H9 (cell line): ENCODE measurements around the gene EYA4. TPM values are rescaled to one million over a fixed set of nuclear protein-coding genes. Genes with fewer than 3 reads are reported as not detected.

Experiments used
- DNase-seq: peaks from one replicate; pipeline ENCODE4 v3.0.0-alpha.2; 2017
- H2AFZ ChIP-seq: one replicate; pipeline ENCODE4 v1.6.1; 2013; ENCODE audit warnings: mild to moderate bottlenecking, low read length, control low read depth, moderate library complexity
- H2AK5ac ChIP-seq: 2 replicates; pipeline ENCODE4 v1.6.1; 2013; ENCODE audit warnings: low read length, control low read depth, mixed read lengths; ENCODE audit not compliant: insufficient read length
- H2BK120ac ChIP-seq: one replicate; pipeline ENCODE4 v1.6.1; 2013; ENCODE audit warnings: low read depth, mild to moderate bottlenecking, low read length, control low read depth, inconsistent platforms; ENCODE audit not compliant: poor library complexity, severe bottlenecking
- H2BK12ac ChIP-seq: 2 replicates; pipeline ENCODE4 v1.6.1; 2013; ENCODE audit warnings: low read length, control low read depth, mixed read lengths, low read depth; ENCODE audit not compliant: insufficient read length
- H2BK15ac ChIP-seq: 2 replicates; pipeline ENCODE4 v1.6.1; 2013; ENCODE audit warnings: low read depth, low read length, control low read depth
- H2BK20ac ChIP-seq: one replicate; pipeline ENCODE4 v1.6.1; 2013; ENCODE audit warnings: low read depth, mild to moderate bottlenecking, low read length, control low read depth, inconsistent platforms; ENCODE audit not compliant: poor library complexity, severe bottlenecking
- H2BK5ac ChIP-seq: 2 replicates; pipeline ENCODE4 v1.6.1; 2013; ENCODE audit warnings: low read length, control low read depth, mixed read lengths; ENCODE audit not compliant: insufficient read length
- H3K14ac ChIP-seq: 2 replicates; pipeline ENCODE4 v1.6.1; 2013; ENCODE audit warnings: low read length, control low read depth; ENCODE audit not compliant: insufficient read depth
- H3K18ac ChIP-seq: 2 replicates; pipeline ENCODE4 v1.6.1; 2013; ENCODE audit warnings: low read depth, mild to moderate bottlenecking, mixed read lengths, low read length, control low read depth; ENCODE audit not compliant: insufficient read length
- H3K23ac ChIP-seq: 2 replicates; pipeline ENCODE4 v1.6.1; 2013; ENCODE audit warnings: low read length, control low read depth, mixed read lengths, low read depth; ENCODE audit not compliant: insufficient read length
- H3K23me2 ChIP-seq: 2 replicates; pipeline ENCODE4 v1.6.1; 2013; ENCODE audit warnings: low read depth, mild to moderate bottlenecking, mixed read lengths, low read length, control low read depth; ENCODE audit not compliant: insufficient read length, poor library complexity, severe bottlenecking
- H3K27ac ChIP-seq: 2 replicates; pipeline ENCODE4 v1.5.1; 2013; ENCODE audit warnings: low read length, control low read depth, mixed read lengths, low read depth; ENCODE audit not compliant: insufficient read length
- H3K27me3 ChIP-seq: 2 replicates; pipeline ENCODE4 v1.6.1; 2013; ENCODE audit warnings: low read length, control low read depth, inconsistent platforms; ENCODE audit not compliant: insufficient read depth
- H3K4ac ChIP-seq: 2 replicates; pipeline ENCODE4 v1.6.1; 2013; ENCODE audit warnings: low read depth, mild to moderate bottlenecking, control low read depth, inconsistent platforms, low read length, moderate library complexity
- H3K4me1 ChIP-seq: 2 replicates; pipeline ENCODE4 v1.6.1; 2013; ENCODE audit warnings: low read length, control low read depth, inconsistent platforms; ENCODE audit not compliant: insufficient read depth
- H3K4me2 ChIP-seq: 2 replicates; pipeline ENCODE4 v1.6.1; 2013; ENCODE audit warnings: low read length, control low read depth, mixed read lengths; ENCODE audit not compliant: insufficient read length, insufficient read depth
- H3K56ac ChIP-seq: 2 replicates; pipeline ENCODE4 v1.6.1; 2013; ENCODE audit warnings: low read depth, mild to moderate bottlenecking, mixed read lengths, low read length, control low read depth; ENCODE audit not compliant: insufficient read length
- H3K79me1 ChIP-seq: 2 replicates; pipeline ENCODE4 v1.6.1; 2013; ENCODE audit warnings: low read depth, mild to moderate bottlenecking, moderate library complexity, low read length, control low read depth, inconsistent platforms; ENCODE audit not compliant: insufficient read depth, poor library complexity, severe bottlenecking
- H3K79me2 ChIP-seq: 2 replicates; pipeline ENCODE4 v1.6.1; 2013; ENCODE audit warnings: low read length, control low read depth, inconsistent platforms; ENCODE audit not compliant: insufficient read depth
- H3K9ac ChIP-seq: 2 replicates; pipeline ENCODE4 v1.6.1; 2013; ENCODE audit warnings: low read length, control low read depth, mixed read lengths; ENCODE audit not compliant: insufficient read length; ENCODE audit errors: extremely low read depth
- H3K9me3 ChIP-seq: one replicate; pipeline ENCODE4 v1.6.1; 2013; ENCODE audit warnings: low read depth, low read length, inconsistent platforms; ENCODE audit not compliant: control insufficient read depth
- H3T11ph ChIP-seq: one replicate; pipeline ENCODE4 v1.6.1; 2013; ENCODE audit warnings: mild to moderate bottlenecking, low read length, control low read depth, inconsistent platforms
- H4K20me1 ChIP-seq: one replicate; pipeline ENCODE4 v1.6.1; 2013; ENCODE audit not compliant: control insufficient read depth, insufficient read length, insufficient read depth
- H4K5ac ChIP-seq: 2 replicates; pipeline ENCODE4 v1.6.1; 2013; ENCODE audit warnings: low read depth, mild to moderate bottlenecking, mixed read lengths, low read length, control low read depth; ENCODE audit not compliant: insufficient read length
- H4K8ac ChIP-seq: replicated peaks from 2 replicates; pipeline ENCODE4 v1.6.1; 2013; ENCODE audit warnings: low read length, control low read depth, mixed read lengths, low read depth; ENCODE audit not compliant: insufficient read length
- H4K91ac ChIP-seq: 2 replicates; pipeline ENCODE4 v1.6.1; 2013; ENCODE audit warnings: low read depth, mild to moderate bottlenecking, moderate library complexity, mixed read lengths, low read length, control low read depth; ENCODE audit not compliant: insufficient read length
- H3K27ac Mint-ChIP-seq, 3 experiments: 2 replicates in 2 of 3; 3 replicates in 1 of 3; pipeline ENCODE4 v1.8.0; 2020 to 2021; ENCODE audit warnings: mixed read lengths in 3 of 3, mild to moderate bottlenecking in 1 of 3, moderate library complexity in 1 of 3
- H3K27me3 Mint-ChIP-seq: 2 replicates; pipeline ENCODE4 v1.8.0; 2021; ENCODE audit warnings: low read depth, mild to moderate bottlenecking, moderate library complexity, mixed read lengths
- H3K36me3 Mint-ChIP-seq, 3 experiments: 2 replicates in 2 of 3; 3 replicates in 1 of 3; pipeline ENCODE4 v1.8.0; 2020 to 2021; ENCODE audit warnings: low read depth in 3 of 3, mixed read lengths in 3 of 3; ENCODE audit not compliant: insufficient read depth in 1 of 3
- H3K4me1 Mint-ChIP-seq, 2 experiments: 2 replicates each; pipeline ENCODE4 v1.8.0; 2020; ENCODE audit warnings: mixed read lengths in 2 of 2
- H3K4me3 Mint-ChIP-seq, 2 experiments: 2 replicates in 1 of 2; 3 replicates in 1 of 2; pipeline ENCODE4 v1.8.0; 2020 to 2021; ENCODE audit warnings: mild to moderate bottlenecking in 2 of 2, mixed read lengths in 2 of 2, moderate library complexity in 1 of 2
- H3K9me3 Mint-ChIP-seq, 2 experiments: 2 replicates in 1 of 2; 3 replicates in 1 of 2; pipeline ENCODE4 v1.8.0; 2020; ENCODE audit warnings: mild to moderate bottlenecking in 2 of 2, mixed read lengths in 2 of 2, moderate library complexity in 1 of 2
- WGBS: extraction: QIAGEN DNeasy Blood & Tissue Kit; methylation state at CpG from one replicate; pipeline ENCODE4 v1.1.7; 2013; ENCODE audit warnings: missing lambda C conversion rate, low lambda C conversion rate, mixed read lengths; ENCODE audit not compliant: insufficient read length; ENCODE audit errors: extremely low coverage; 5-methylcytosine and 5-hydroxymethylcytosine counted together
- total RNA-seq: library from RNA; stranded (reverse); gene quantifications from 2 replicates; pipeline ENCODE4 v1.2.1, GENCODE V29; 2021
- TF ChIP-seq, protein P1 (sequence below): fragments of 200-600 bp; sonication (generic); conservative IDR thresholded peaks from 3 replicates; pipeline ENCODE4 v1.8.0; 2021; ENCODE audit warnings: antibody characterized with exemption, mild to moderate bottlenecking

The EYA4 gene
- total RNA-seq, 1 experiment from 2014 or later: 0.26 TPM

DNA sequence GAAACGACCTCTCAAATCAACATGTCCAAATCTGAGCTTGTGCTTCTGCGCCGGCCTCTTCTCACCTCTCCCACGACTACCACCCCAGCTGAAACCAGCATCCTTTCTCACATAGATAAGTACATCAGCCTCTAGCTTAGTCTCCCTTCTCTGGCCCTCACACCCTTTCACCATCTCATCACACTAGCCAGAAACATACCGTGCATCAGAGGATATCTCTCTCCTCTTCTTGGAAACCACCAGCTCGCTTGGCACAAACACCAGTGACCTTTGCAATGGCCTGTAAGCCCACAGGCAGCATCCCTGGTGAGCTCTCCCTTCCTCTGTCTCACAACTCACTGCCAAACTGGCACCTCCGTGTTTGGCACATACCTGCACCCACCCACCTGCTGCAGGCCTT, 291.8 kb downstream of the EYA4 start:
- no peak for DNase-seq
- Mint-ChIP-seq H3K4me1 (no peaks in the 10 kb centered on the region), H3K4me3 (no peak overlapping the region), H3K27ac (no peak overlapping the region), H3K9me3 (no peaks in the 10 kb centered on the region), H3K36me3 (no peaks in the 10 kb centered on the region), H3K27me3 (no peaks in the 10 kb centered on the region)
- Histone ChIP-seq H4K8ac (no peak overlapping the region), H2BK12ac (no peak overlapping the region), H2BK120ac (no peak overlapping the region), H3T11ph (no peak overlapping the region), H3K9ac (no peak overlapping the region), H3K23ac (no peak overlapping the region), H2AFZ (no peak overlapping the region), H3K56ac (no peak overlapping the region), H2AK5ac (no peak overlapping the region), H3K4me1 (no peaks in the 10 kb centered on the region), H3K79me2 (no peaks in the 10 kb centered on the region), H3K4ac (no peak overlapping the region), H3K9me3 (no peaks in the 10 kb centered on the region), H4K5ac (no peak overlapping the region), H3K27me3 (no peaks in the 10 kb centered on the region), H3K4me2 (no peak overlapping the region), H4K91ac (no peak overlapping the region), H4K20me1 (no peaks in the 10 kb centered on the region), H3K23me2 (no peaks in the 10 kb centered on the region), H2BK20ac (no peak overlapping the region), H2BK15ac (no peak overlapping the region), H3K14ac (no peak overlapping the region), H3K79me1 (no peaks in the 10 kb centered on the region), H3K18ac (no peak overlapping the region), H3K27ac (no peak overlapping the region), H2BK5ac (no peak overlapping the region)
- TF ChIP-seq, protein P1, sequence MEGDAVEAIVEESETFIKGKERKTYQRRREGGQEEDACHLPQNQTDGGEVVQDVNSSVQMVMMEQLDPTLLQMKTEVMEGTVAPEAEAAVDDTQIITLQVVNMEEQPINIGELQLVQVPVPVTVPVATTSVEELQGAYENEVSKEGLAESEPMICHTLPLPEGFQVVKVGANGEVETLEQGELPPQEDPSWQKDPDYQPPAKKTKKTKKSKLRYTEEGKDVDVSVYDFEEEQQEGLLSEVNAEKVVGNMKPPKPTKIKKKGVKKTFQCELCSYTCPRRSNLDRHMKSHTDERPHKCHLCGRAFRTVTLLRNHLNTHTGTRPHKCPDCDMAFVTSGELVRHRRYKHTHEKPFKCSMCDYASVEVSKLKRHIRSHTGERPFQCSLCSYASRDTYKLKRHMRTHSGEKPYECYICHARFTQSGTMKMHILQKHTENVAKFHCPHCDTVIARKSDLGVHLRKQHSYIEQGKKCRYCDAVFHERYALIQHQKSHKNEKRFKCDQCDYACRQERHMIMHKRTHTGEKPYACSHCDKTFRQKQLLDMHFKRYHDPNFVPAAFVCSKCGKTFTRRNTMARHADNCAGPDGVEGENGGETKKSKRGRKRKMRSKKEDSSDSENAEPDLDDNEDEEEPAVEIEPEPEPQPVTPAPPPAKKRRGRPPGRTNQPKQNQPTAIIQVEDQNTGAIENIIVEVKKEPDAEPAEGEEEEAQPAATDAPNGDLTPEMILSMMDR: no peak
- no CpG with 5 or more reads among the region's 7 CpGs for WGBS
